DMS 273 (cell line): ENCODE measurements around the gene SMOC1.

Experiments
- DNase-seq: peaks from one replicate; lab custom pipeline; 2025; ENCODE audit not compliant: unreplicated experiment; lab: John Stamatoyannopoulos, UW

The SMOC1 gene

DNA sequence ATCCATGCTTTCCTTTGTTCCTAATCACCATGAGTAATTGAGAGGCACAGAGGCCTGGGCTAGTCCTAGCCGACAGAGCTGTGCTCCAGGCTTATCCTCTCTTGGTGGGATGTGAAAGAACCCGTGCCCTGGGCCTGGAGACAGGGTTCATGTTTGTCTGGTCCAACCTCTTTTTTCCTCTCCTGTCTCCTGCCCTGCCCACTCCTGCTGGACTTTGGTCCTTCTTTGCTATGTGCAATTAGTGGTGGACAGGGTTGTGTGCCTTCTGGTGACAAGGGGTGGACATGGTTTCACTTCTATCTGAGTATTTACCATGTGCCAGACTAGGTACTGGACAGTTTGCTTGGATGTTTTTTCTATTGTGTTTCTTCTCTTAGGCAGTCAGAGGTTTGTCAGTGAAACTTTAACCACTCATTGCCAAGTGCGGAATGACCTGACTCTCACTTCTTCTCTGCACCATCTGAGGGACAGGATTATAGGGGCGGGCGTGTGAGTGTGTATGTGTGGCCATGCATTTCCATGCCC is 126.1 kb downstream of the SMOC1 start:
- no peak for DNase-seq

DNA sequence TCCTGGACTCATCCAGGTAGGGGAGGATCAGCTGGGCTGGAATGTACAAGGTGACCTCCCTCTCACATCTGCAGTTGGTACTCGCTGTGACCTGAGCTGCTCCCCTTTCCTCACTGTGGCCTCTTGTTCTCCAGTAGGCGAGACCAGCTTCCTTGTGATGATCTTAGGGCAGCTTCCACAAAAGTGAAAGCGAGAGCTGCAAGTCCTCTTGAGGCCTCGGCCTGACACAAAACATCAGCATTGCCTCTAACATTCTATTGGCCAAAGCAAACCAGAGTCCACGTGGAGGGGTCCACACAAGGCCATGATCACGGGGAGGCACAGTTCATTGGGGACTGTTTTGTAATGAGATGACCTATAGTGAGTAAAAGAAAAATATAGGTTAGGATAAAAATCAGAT is 127.5 kb downstream of the SMOC1 start:
- no peak for DNase-seq

DNA sequence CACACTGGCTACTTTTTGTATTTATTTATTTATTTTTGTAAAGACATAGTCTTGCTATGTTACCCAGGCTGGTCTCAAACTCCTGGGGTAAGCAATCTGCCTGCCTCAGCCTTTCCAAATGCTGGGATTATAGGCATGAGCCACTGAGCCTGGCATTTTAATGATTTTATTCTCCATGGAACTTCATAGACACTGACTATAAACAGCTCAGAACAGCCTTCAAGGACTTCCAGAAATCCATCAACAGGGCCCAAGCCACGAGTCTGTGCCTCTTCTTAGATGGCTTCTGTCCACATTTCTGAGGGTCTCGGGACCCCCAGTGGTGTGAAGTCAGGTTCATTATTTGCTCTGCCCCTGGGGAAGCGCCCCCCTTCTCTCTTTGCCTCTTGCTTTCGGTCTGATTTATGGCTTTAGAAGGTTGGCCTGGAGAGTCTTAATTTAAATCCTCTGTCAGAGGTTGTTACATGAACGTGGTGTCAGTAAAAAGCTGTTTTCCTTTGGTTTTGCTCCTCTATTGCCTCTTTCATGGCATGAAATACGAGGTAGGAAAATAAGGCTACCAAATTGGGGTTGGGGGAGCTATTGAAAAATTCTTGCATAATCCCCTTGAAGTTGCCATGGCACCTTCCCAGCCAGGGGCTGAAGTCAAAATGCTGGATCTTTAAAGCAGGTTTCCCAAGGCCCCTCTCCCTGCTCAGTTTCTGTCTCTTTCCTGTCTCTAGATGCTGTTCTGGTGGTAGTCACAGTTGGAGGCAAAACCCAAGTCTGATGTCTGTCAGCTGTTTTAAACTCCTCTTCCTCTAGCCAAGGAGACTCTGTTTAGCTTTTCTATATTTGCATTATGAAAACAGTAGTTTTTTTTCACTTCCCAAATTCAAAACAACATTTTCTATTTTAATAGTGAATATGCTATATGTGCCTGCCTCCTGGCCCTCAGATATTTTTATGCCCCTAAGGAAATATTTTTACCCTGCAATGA is 129.4 kb downstream of the SMOC1 start:
- DNase-seq, result no peak

DNA sequence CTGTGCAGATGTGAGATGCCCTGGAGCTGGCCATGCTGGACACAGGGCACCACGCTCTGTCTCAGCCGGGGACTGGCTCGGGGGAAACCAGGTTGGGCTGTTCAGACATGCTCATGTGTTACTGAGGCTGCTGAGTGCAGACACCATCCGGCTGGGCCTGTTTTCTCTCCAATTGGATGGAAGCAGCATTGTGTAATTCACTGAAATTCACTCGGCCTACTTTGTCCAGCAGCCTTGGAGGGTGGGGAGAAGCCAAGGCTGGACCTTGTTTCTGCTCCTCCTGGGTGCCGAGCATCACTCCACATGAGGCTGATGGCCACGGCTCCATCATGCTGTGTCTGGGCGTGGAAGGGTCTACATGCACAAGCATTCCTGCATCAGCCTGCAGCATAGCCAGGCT is 130.7 kb downstream of the SMOC1 start:
- no peak for DNase-seq

DNA sequence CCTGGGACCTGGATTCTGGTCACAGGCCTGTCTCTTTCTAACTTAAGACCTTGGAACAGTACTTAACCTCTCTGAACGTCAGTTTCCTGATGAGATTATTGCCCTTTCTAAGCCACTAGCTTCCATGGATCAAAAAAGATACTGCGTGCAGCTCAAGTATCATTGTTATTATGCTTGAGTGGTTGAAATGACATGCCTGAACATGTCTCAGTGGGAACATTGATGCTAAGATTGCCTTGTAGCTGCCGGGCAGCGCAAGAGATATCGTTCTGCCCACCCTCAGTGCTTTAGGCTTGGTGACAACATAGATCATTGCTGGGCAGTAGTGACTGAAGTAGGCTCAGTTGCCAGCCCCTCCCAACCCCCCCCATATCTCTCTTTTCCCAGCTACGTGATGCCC is 131.9 kb downstream of the SMOC1 start:
- no peak for DNase-seq

DNA sequence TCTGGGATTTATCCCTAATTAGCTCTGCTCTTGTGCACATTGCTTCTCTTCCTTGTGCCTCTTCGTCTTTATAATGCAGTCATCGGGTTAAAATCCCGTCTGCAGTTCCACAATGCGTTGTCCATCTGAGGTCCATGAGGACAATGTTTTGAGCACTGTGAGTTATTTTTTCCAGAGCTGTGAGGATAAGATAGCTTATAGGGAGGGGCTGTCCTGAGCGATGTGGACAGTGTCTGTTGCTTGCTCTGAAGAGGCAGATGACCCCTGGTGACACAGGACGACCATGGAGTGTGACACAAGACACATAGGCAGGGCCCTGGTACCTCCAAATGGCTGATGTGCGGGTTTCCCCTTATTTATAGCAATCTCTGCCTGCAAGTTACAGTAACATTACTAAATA is 132.5 kb downstream of the SMOC1 start:
- DNase-seq, result no peak

DNA sequence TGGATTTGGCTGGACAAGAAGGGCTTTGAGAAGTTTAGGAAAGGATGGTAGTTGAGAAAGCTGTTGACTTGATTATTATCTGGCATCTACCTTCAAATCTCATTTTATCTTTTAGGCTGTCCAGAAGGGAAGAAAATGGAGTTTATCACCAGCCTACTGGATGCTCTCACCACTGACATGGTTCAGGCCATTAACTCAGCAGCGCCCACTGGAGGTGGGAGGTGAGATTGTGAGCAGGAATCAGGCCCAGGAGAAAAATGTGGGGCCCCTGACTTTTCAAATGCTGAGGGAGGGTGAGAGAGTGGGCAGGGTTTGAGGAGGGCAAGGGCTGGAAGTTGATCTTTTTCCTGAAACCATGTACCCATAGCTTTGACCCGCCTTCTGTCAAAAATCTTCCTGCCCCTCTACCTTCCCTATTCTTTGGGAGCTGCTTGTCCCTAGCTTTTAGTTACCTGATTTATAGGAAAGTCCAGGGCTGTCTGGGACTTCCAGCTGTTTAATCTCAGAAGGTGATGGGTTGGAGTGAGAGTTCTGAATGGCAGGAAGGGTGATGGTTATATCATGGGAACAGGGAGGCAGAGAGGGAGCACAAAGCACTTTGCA is 134.2 kb downstream of the SMOC1 start:
- DNase-seq, result peak; percentile 77

DNA sequence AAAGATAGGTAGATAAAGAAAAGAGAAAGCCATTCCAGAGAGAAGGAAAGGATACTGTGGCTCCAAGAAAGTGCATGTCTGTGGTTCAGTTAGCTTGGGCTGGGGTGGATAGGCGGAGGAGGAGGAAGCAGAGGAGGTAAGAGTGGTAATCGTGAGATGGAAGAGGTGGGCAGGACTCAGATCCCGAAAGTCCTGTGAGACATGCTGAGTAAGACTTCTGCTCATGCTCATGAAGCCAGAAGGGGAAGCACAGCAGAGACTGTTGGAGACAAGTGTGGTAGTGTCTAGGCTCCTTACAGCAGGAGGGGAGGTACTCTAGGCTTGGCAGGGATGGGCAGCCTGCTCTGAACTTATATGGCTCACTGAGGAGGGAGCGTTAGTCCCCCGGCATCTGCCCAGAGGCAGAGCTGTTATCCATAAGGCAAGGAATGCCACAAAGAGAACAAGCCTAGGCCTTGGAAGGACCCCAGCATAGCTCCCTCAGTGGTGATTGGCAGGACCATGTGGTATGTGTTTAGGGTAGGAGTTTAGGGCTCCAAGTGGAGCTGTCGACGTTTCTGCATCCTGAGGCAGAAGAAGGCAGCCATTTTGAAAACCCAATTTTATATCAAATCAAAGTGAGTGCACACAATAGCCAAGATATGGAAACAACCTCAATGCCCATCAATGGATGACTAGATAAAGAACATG is 135.3 kb downstream of the SMOC1 start:
- no peak for DNase-seq

DNA sequence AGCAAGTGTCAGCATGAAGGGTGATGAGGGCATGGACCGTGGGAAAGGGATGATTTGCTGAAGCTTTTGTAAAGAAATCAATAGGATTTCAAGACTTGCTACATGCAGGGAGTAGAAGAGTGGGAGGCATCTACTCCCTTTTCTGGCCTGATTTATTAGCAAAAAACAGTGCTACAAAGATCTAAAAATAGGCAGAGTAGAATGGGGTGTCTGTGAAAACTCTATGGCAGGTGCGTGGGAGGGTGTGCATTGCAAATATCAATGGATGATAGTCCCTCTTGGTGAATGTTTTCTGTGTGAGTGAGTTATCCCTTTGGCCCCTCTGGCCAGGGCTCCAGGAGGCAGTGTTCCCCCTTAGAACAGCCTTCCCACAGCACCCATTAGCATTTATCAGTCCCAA is 139.0 kb downstream of the SMOC1 start:
- DNase-seq, result no peak

DNA sequence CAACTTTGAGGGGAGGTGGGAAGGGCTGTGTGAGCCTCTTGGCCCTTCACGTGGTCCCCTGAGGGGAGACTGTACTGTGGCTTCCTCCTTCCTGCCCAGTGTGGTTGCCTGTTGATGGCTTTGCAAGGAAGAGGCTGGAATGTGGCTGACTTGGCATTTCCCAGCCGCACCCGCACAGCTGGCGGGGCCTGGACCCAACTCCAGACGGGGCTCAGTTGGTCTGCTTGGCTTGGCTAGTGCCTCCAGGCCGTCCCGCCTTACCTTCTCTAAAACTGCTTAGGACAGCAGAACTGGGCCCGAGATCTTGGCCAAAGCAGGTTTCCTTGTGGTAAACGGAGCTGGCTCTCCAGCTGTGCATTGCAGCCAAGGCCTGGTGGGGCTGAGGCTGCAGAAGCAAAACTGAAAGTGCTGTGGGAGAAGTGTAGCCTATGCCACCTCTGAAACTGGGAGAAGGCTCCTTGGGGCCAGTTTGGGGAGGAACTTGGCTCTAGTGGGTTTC is 139.5 kb downstream of the SMOC1 start:
- DNase-seq, result no peak

DNA sequence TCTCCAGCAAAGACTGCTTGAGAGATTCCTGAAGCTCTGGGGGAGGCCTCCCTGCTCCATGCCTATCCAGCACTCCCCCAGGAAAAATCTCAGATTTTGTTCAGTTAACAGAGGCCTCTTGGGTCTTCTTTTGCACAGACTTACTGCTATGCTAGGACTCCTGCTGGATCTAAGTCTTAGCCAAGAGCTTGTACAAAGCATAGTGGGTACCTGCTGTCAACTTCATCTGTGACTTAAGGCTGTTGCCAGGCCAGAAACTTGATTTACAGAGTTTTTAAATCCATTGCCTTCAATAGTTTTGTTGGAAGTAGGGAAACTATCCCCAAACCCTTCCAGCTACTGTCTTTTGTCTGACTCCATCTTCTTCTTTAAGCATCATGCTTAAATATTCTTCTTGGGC is 140.5 kb downstream of the SMOC1 start:
- no peak for DNase-seq

DNA sequence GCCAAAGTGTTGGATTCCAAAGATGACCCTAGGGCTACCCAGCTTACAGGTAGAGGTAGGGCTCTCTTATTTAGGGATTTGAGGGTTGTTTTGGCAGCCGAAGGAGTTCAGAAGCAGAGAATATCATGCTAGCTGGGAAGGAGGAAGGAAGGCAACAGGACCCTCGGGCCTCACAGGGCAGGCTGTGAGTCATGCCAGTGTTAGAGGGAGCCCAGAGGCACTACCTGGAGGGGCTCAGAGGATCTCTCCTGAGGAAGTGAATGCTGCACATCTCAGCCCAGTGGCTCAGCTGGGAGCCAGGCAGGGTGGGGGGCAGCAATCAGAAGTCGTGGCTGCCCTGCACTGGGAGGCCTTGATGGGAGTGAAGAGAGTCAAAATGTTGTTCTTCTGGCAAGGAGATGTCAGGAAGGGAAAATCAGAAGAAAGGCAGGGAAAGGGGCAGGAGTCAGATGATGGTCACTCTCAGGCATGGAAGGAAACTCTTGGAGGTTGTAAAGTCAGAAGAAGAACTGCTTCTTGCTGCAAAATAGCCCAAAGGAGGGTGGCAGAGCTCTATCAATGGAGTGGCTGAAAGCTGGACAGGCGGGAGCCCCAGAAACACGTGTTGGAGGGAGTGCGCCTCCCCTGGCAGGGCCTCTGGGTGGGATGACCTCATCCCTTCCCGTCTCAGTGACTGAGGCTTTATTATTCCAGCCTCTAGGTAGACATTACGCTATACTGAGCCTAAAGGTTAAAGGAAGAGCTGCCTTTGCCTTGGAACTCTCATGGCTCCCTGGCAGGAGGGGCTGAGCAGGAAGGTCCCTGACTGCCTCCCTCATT is 141.3 kb downstream of the SMOC1 start:
- DNase-seq, result no peak

DNA sequence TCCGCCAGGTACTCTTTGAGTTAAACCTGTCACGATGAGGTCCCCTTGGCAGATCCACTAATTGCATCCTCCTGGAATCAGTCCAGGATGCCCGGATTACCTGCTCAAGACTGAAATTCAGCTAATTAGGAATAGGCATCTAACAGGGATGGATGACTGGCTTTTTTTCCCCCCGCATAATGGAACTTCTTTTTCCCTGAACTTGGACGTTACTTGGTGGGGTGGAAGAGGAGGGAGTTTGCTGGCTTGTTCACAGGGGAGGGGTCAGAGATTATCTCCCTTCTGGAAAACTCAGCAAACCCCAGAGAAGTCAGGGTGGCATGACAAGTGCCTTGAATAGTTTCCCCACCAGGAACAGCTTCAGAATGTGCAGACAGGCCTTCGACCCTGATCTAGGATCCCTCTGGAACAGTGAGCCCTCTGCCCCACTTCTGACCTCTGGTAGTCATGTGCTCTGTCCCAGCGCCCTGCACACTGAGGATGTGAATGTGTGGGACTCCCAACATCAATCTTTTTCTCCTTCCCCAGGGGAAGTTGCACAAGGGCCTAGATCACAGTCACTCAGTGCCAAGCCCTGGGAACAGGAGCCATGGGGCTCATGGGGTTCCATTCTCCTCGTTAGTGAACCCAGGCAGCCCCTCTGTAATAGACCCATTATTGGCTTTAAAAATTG is 142.5 kb downstream of the SMOC1 start:
- DNase-seq, result no peak

DNA sequence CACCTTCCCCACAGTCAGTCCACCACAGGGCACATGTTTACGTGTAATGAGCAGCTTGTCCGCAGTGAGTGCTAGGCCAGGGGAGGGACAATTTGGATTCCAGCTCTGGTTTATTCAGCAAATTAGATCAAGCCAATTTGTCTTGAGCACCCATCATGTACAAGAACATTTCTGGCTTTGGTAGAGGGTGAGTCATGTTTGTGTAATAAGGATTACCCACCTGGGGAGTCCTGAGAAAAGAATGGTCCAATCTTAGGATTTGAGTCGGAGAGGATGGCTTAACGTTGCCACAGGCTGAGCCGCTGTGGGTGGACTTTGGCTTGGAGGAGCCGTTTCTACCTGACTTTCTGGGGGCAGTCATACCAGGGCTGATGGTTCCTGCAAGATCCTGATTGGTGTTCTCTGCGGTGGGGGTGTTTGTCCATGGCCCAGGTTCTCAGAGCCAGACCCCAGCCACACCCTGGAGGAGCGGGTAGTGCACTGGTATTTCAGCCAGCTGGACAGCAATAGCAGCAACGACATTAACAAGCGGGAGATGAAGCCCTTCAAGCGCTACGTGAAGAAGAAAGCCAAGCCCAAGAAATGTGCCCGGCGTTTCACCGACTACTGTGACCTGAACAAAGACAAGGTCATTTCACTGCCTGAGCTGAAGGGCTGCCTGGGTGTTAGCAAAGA is 143.7 kb downstream of the SMOC1 start:
- DNase-seq, result no peak

DNA sequence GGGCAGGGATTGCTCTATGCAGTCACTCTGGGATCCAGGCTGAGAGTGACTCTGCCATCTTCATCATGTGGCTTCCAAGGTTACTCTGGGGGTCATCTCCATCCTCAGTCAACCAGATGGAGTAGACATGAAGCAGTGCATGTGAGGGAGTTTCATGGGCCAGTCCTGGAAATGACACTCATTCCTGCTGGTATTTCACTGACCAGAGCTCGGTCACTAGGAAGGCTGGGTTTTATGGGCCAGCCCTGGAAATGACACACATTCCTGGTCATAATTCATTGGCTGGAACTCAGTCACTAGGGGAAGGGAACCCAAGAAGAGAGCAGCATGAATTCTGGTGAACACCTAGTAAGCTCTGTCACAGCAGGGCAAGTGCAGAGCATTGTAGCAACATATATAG is 144.7 kb downstream of the SMOC1 start:
- DNase-seq, result no peak

DNA sequence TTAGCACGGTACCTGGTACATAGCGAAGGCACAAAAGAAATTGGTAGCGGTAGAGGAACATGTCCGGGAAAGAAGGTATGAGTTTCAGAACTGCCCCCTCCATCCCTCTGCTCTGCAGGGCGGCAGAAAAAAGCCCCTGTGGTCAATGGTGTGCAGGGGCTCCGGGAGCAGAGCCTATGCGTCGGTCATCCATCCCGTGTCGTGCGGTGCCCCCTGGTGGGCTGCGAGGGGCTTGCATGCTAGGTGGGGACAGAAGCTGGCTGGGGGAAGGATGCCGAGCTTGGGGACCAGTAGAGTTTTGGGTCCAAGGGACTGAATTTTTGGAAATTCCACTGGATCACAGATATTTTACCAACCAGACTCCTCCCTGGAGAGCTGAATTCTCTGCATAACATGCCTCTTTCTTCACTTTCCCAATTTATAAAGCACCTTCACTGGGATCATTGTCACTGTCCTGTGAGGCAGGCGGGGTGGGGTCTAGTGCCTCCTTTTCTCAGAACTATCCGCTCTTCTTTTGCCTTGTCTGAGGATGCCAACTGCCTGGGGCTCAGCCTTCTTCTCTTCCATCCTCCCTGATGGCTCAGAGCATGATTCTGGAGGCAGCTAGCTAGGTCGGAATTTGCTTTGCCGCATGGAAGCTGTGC is 148.7 kb downstream of the SMOC1 start:
- peak; percentile 87 for DNase-seq

DNA sequence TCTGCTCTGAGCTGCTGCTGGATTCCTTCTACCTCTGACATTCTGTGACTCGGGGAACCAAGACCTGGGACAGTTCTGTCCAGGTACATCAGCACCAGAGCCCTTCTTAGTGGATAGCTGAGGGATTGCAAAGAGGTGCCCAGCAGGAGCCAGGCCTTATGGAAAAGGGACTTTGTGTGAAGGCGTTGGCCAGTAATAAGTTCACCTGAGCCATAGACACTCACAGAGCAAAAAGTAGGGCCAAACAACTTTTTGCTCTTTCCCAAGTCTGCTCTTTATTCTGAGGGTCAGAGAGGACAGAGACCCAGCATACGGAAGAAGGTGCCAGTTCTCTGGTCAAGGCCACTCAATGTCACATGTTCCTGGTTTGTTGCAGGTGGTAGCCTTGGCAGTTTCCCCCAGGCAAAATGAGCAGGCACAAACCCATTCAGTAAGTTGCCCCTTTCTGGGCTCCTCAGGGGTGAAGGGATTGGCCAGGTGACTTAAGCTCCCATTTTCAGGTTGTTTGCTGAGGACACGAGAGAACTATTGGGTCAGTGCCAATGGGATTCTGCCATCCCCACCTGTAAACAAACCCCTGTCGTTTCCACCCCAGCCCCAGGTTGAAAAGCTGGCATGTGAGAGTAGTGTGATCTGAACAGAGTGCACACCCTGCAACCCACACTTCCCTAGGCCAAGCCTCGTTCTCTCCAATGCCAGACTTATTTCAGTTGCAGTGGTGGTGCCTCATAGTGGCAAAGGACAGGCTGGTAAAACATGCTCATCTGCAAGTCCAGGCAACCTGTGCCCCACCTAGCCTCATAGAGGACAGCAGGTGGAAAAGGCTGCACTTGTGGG is 150.3 kb downstream of the SMOC1 start:
- DNase-seq, result no peak

DNA sequence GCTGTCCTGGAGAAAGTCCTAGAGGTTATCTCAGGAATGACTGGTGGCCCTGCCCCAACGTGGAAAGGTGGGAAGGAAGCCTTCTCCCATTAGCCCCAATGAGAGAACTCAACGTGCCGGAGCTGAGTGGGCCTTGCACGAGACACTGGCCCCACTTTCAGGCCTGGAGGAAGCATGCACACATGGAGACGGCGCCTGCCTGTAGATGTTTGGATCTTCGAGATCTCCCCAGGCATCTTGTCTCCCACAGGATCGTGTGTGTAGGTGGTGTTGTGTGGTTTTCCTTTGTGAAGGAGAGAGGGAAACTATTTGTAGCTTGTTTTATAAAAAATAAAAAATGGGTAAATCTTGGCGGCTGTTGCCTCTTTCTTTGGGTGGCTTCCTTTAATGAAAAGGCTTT is 152.8 kb downstream of the SMOC1 start:
- no peak for DNase-seq
